IMR-90 (cell line): ENCODE measurements around the gene KIF3B.

Experiments
- CHD1 ChIP-seq: IDR thresholded peaks from 2 replicates; pipeline ENCODE4 v1.6.1; 2012; ENCODE audit warnings: low read depth, low read length, improper control_type of control experiment
- CTCF ChIP-seq: conservative IDR thresholded peaks from 2 replicates; pipeline ENCODE4 v1.5.1; 2012; ENCODE audit warnings: mild to moderate bottlenecking, low read depth, low read length, improper control_type of control experiment
- POLR2A ChIP-seq: IDR thresholded peaks from 2 replicates; pipeline ENCODE4 v1.6.1; 2012; ENCODE audit warnings: mild to moderate bottlenecking, low read depth, low read length
- RAD21 ChIP-seq: IDR thresholded peaks from 2 replicates; pipeline ENCODE4 v1.6.1; 2012; ENCODE audit warnings: low read length, improper control_type of control experiment

- no peak for TF ChIP-seq POLR2A
- TF ChIP-seq CTCF, result no peak
- TF ChIP-seq CHD1, result no peak
- no peak for TF ChIP-seq RAD21
Measured at GRCh38 chr20:32326504-32326845, 49.0 kb downstream of the KIF3B start.
